GM15510 (cell line): ENCODE data around the gene CNTRL.

Experiments used
- POLR2A ChIP-seq: IDR thresholded peaks from 3 replicates; pipeline ENCODE4 v1.6.1; 2011; ENCODE audit warnings: borderline replicate concordance; ENCODE audit not compliant: insufficient read length; ENCODE audit errors: extremely low read depth

The CNTRL gene

GRCh38 chr9:121074370-121075250 is at the start of gene CNTRL:
Gene CNTRL, plus strand, starts transcription at chr9:121074955. Its CDS starts 13,372 bp downstream, at chr9:121088327.
- TF ChIP-seq POLR2A, result peak; percentile 84

GRCh38 chr9:121026260-121026691 is 48.5 kb upstream of the CNTRL start:
- TF ChIP-seq POLR2A, result no peak

GRCh38 chr9:121026768-121027167 is 48.0 kb upstream of the CNTRL start:
- TF ChIP-seq POLR2A, result no peak

- no peak for TF ChIP-seq POLR2A
Observed at GRCh38 chr9:121029469-121029868, 45.3 kb upstream of the CNTRL start.

GRCh38 chr9:121034529-121034928 is 40.2 kb upstream of the CNTRL start:
- TF ChIP-seq POLR2A, result no peak

- TF ChIP-seq POLR2A, result no peak
Observed at GRCh38 chr9:121038362-121038761, 36.4 kb upstream of the CNTRL start.

- no peak for TF ChIP-seq POLR2A
Observed at GRCh38 chr9:121038804-121039203, 36.0 kb upstream of the CNTRL start.

GRCh38 chr9:121048175-121048574 is 26.6 kb upstream of the CNTRL start:
- TF ChIP-seq POLR2A, result no peak

- no peak for TF ChIP-seq POLR2A
Observed at GRCh38 chr9:121048618-121049017, 26.1 kb upstream of the CNTRL start.

GRCh38 chr9:121050128-121050988 is 24.4 kb upstream of the CNTRL start, which contains the start of gene C5:
Gene C5, minus strand, starts transcription at chr9:121050275. Its CDS starts 29 bp downstream, at chr9:121050246.
- no peak for TF ChIP-seq POLR2A

- no peak for TF ChIP-seq POLR2A
Observed at GRCh38 chr9:121053544-121053943, 21.2 kb upstream of the CNTRL start.

- TF ChIP-seq POLR2A, result no peak
Observed at GRCh38 chr9:121055642-121056143, 19.1 kb upstream of the CNTRL start.

- TF ChIP-seq POLR2A, result no peak
Observed at GRCh38 chr9:121057821-121058220, 16.9 kb upstream of the CNTRL start.

GRCh38 chr9:121059513-121059912 is 15.2 kb upstream of the CNTRL start:
- TF ChIP-seq POLR2A, result no peak
